Memory B cell (primary cell): ENCODE data around the gene RPL35.

ENCODE experiments used
- ATAC-seq: fragments of 150-1000 bp; cut with Tn5 transposase; 2 replicates; pipeline ENCODE4 v1.10.0; 2021; ENCODE audit warnings: low read depth, mild to moderate bottlenecking, moderate library complexity
- DNase-seq, 2 donors: peaks; one replicate each; pipeline ENCODE4 v3.0.0; 2022; ENCODE audit warnings: low spot score in 2 of 2
- H3K27ac Mint-ChIP-seq: one replicate; pipeline ENCODE4 v1.8.0; 2022; ENCODE audit warnings: mild to moderate bottlenecking, moderate library complexity, mixed read lengths
- H3K27me3 Mint-ChIP-seq: one replicate; pipeline ENCODE4 v1.8.0; 2022; ENCODE audit warnings: mixed read lengths
- H3K36me3 Mint-ChIP-seq: one replicate; pipeline ENCODE4 v1.8.0; 2022; ENCODE audit warnings: mild to moderate bottlenecking, mixed read lengths
- H3K4me1 Mint-ChIP-seq: one replicate; pipeline ENCODE4 v1.8.0; 2022; ENCODE audit warnings: mixed read lengths
- H3K4me3 Mint-ChIP-seq: one replicate; pipeline ENCODE4 v1.8.0; 2022; ENCODE audit warnings: mild to moderate bottlenecking, moderate library complexity, mixed read lengths
- H3K9me3 Mint-ChIP-seq: one replicate; pipeline ENCODE4 v1.8.0; 2022; ENCODE audit warnings: mixed read lengths

Gene RPL35

DNA sequence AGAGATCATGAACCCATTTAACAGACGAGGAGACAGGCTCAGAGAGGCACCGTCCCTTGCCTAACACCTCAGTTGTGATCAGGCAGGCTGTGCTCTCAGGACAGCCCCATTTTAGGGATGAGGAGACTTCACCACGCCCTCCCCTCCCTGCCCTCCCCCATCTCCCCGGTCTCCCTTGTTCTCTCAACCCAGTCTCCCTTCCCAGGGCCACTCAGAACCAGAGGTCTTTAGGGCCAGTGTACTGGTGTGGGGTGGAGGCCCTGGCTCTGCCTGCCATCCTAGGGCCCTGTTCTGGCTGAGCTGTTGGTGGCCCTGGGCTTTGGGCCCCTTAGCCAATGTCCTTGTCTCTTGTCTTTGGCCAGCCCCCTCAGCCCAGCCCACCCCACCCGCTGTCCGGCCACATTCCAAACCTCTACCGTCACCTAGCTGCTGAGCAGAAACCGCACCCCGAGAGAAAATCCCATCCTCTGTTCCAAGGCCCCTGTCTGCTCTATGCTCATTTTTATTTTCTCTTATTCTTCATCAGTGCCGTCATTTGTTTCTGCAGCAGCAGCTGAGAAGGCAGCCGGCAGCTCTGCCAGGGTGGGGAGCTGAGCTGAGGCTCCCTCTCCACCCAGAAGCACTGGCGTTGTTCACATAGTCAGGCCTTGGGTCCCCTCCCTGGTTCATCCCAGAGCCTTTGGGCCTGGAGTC, 50.9 kb downstream of the RPL35 start:
- Mint-ChIP-seq H3K4me1 (peaks cover 2% of the 10 kb centered on the region), H3K9me3 (no peaks in the 10 kb centered on the region), H3K27ac (no peak overlapping the region), H3K4me3 (no peak overlapping the region), H3K27me3 (no peaks in the 10 kb centered on the region), H3K36me3 (peaks cover 4% of the 10 kb centered on the region)
- no peak for ATAC-seq
- no peak for DNase-seq

DNA sequence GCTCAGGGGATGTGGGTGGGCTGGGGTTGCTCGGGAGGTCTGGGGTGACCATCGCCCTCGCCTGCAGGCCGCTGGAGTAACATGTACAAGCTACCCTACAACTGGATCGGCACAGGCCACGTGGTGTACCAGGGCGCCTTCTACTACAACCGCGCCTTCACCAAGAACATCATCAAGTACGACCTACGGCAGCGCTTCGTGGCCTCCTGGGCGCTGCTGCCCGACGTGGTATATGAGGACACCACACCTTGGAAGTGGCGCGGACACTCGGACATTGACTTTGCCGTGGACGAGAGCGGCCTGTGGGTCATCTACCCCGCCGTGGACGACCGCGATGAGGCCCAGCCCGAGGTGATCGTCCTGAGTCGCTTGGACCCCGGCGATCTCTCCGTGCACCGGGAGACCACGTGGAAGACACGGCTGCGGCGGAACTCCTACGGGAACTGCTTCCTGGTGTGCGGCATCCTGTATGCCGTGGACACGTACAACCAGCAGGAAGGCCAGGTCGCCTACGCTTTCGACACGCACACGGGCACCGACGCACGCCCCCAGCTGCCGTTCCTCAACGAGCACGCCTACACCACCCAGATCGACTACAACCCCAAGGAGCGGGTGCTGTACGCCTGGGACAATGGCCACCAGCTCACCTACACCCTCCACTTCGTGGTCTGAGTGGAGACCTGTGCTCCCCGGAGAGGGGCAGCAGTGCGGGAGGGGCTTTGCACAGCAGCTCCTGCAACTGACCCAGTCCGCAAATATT, 51.8 kb downstream of the RPL35 start:
- no peak for DNase-seq
- no peaks in the 10 kb centered on the region for H3K9me3 Mint-ChIP-seq
- H3K4me1 Mint-ChIP-seq: peaks cover 6% of the 10 kb centered on the region
- no peak overlapping the region for H3K4me3 Mint-ChIP-seq
- H3K36me3 Mint-ChIP-seq: peaks cover 4% of the 10 kb centered on the region
- H3K27ac Mint-ChIP-seq: no peak overlapping the region
- no peaks in the 10 kb centered on the region for H3K27me3 Mint-ChIP-seq
- no peak for ATAC-seq

DNA sequence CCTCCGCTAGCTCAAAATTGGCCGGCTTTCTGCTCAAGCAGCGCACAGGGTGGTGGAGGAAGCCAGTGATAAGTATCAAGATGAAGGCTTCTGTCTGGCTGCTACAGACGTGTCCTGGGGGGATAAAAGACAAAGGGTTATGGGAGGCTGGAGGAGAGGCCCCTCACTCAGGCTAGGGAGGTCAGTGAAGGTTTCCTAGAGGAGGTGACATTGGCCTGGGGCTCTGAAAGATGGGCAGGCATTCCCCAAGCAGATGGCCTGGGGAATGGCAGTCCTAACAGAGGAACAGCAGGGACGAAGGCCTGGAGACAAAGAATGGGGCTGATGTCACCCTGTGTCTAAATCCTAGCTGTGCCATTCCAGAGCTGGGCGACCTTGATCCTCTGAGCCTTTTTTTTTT, 52.5 kb downstream of the RPL35 start:
- Mint-ChIP-seq H3K36me3 (peaks cover 4% of the 10 kb centered on the region), H3K27me3 (no peaks in the 10 kb centered on the region), H3K27ac (no peak overlapping the region), H3K9me3 (no peaks in the 10 kb centered on the region), H3K4me3 (no peak overlapping the region), H3K4me1 (peaks cover 6% of the 10 kb centered on the region)
- ATAC-seq: no peak
- DNase-seq: no peak

DNA sequence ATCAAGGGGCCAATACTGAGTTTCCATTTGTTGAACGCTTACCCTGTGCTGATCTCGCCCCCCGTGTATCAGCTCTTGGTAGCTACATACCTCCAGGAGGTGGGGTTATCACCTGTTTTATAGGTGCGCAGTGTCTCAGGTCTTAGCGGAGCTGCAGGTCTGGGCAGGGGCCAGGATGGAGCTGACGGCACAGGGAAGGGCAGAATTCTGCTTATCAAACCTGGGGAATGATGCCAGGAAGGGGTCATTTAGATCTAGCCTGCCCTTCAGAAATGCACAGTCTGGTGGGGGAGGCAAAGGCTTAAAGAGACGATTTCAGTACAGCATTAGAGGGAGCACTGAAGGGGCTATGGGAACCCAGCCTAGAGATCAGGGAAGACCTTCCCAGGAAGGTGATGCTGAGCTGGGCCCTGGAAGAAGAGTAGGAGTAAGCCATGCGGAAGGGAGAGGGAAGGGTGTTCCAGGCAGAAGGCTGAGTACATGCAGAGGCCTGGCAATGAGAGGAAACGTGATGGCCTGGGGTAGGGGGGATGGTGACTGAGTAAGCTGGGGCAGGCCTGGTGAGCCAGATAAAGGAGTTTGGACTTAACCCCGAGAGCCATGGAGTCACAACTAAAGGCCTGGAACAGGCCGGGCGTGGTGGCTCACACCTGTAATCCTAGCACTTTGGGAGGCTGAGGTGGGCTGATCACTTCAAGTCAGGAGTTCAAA, 53.4 kb downstream of the RPL35 start:
- no peaks in the 10 kb centered on the region for H3K27me3 Mint-ChIP-seq
- no peak for ATAC-seq
- DNase-seq: no peak
- peaks cover 4% of the 10 kb centered on the region for H3K36me3 Mint-ChIP-seq
- no peaks in the 10 kb centered on the region for H3K9me3 Mint-ChIP-seq
- no peak overlapping the region for H3K27ac Mint-ChIP-seq
- peaks cover 6% of the 10 kb centered on the region for H3K4me1 Mint-ChIP-seq
- H3K4me3 Mint-ChIP-seq: no peak overlapping the region
